Stimulated activated CD8-positive, alpha-beta memory T cell treated with anti-CD3 and anti-CD28 coated beads, Interleukin-7, amount 100 ng/mL, for 48 hours (primary cell): Measurements from ENCODE around the gene NPTXR.

ENCODE experiments used
- DNase-seq, 2 donors: peaks; one replicate each; pipeline ENCODE4 v3.0.0-alpha.2; 2020; ENCODE audit warnings: low read depth in 1 of 2; ENCODE audit errors: extremely low read depth in 1 of 2

The NPTXR gene

GRCh38 chr22:38799265-38800002, 44.4 kb downstream of the NPTXR start:
- DNase-seq, result no peak

- no peak for DNase-seq
Observed at GRCh38 chr22:38798496-38798895, 45.3 kb downstream of the NPTXR start.

- DNase-seq, result no peak
Observed at GRCh38 chr22:38796262-38796957, 47.4 kb downstream of the NPTXR start.

GRCh38 chr22:38795569-38795968, 48.3 kb downstream of the NPTXR start:
- no peak for DNase-seq

- peak; percentile 70 to 91 for DNase-seq
Observed at GRCh38 chr22:38793721-38794466, 49.9 kb downstream of the NPTXR start, which contains the start of gene DNAL4. TSS of gene DNAL4 (minus strand) at chr22:38794143. CDS start at chr22:38782731, 11,412 bp downstream.

GRCh38 chr22:38793317-38793716, 50.5 kb downstream of the NPTXR start:
- DNase-seq, result no peak

GRCh38 chr22:38792833-38793232, 51.0 kb downstream of the NPTXR start:
- peak in 1 of 2 donors; percentile 27 for DNase-seq

- no peak for DNase-seq
Observed at GRCh38 chr22:38789606-38790005, 54.2 kb downstream of the NPTXR start.

- DNase-seq, result no peak
Observed at GRCh38 chr22:38788846-38789245, 55.0 kb downstream of the NPTXR start.

GRCh38 chr22:38788021-38788816, 55.6 kb downstream of the NPTXR start:
- no peak for DNase-seq

- DNase-seq, result no peak
Observed at GRCh38 chr22:38786631-38787030, 57.2 kb downstream of the NPTXR start.

- DNase-seq, result no peak
Observed at GRCh38 chr22:38784856-38785255, 59.0 kb downstream of the NPTXR start.

GRCh38 chr22:38784035-38784434, 59.8 kb downstream of the NPTXR start:
- DNase-seq, result no peak

GRCh38 chr22:38783095-38783615, 60.7 kb downstream of the NPTXR start:
- DNase-seq, result no peak

- DNase-seq, result no peak
Observed at GRCh38 chr22:38782402-38783094, 61.3 kb downstream of the NPTXR start.

GRCh38 chr22:38781033-38781432, 62.8 kb downstream of the NPTXR start:
- no peak for DNase-seq

- no peak for DNase-seq
Observed at GRCh38 chr22:38777087-38777671, 66.6 kb downstream of the NPTXR start.

GRCh38 chr22:38776086-38776485, 67.7 kb downstream of the NPTXR start:
- DNase-seq, result no peak

GRCh38 chr22:38775656-38776055, 68.2 kb downstream of the NPTXR start:
- no peak for DNase-seq
